ENCODE data around the gene MAP3K13. TPM values are rescaled to one million over a fixed set of nuclear protein-coding genes. Genes with fewer than 3 reads are reported as not detected.

Gene MAP3K13
- total and polyA plus RNA-seq, 2 of the 13 experiments (the other 11 are each of a cell fraction or from before 2014, with no cell fraction given), result 24.2 to 26.5 TPM

DNA sequence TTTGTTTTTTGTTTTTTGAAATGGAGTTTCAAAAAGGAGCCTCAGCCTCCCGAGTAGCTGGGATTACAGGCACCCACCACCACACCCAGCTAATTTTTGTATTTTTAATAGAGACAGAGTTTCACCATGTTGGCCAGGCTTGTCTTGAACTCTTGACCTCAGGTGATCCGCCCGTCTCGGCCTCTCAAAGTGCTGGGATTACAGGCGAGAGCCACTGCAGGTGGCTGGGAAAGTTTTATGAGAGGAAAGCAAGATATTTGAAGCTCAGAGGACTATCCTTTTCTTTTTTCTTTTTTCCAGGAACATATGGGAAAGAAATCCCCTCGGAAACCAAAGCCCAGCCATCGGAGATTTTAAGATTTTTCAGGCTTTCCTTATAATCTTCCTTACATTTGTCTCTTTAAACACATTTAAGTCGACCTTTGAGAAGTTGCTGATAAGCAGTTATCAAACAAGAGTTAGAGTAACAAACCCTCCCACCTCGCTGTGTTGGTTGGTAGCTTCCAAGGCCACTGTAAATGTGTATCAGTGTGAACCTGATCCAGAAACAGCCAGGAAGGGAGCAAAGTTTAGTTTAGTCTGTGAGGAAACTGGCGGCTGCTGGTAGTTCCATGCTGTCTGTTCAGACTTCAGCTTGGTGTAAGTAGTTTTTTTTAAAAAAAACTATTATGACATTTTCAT lies 34.5 kb upstream of the MAP3K13 start (continued):
- TF ChIP-seq, protein P1, sequence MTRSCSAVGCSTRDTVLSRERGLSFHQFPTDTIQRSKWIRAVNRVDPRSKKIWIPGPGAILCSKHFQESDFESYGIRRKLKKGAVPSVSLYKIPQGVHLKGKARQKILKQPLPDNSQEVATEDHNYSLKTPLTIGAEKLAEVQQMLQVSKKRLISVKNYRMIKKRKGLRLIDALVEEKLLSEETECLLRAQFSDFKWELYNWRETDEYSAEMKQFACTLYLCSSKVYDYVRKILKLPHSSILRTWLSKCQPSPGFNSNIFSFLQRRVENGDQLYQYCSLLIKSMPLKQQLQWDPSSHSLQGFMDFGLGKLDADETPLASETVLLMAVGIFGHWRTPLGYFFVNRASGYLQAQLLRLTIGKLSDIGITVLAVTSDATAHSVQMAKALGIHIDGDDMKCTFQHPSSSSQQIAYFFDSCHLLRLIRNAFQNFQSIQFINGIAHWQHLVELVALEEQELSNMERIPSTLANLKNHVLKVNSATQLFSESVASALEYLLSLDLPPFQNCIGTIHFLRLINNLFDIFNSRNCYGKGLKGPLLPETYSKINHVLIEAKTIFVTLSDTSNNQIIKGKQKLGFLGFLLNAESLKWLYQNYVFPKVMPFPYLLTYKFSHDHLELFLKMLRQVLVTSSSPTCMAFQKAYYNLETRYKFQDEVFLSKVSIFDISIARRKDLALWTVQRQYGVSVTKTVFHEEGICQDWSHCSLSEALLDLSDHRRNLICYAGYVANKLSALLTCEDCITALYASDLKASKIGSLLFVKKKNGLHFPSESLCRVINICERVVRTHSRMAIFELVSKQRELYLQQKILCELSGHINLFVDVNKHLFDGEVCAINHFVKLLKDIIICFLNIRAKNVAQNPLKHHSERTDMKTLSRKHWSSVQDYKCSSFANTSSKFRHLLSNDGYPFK (CRISPR knock-in tag; IDR thresholded peaks at IDR 0.05; ENCODE audit: borderline replicate concordance), result no peak
- TF ChIP-seq, protein P2, sequence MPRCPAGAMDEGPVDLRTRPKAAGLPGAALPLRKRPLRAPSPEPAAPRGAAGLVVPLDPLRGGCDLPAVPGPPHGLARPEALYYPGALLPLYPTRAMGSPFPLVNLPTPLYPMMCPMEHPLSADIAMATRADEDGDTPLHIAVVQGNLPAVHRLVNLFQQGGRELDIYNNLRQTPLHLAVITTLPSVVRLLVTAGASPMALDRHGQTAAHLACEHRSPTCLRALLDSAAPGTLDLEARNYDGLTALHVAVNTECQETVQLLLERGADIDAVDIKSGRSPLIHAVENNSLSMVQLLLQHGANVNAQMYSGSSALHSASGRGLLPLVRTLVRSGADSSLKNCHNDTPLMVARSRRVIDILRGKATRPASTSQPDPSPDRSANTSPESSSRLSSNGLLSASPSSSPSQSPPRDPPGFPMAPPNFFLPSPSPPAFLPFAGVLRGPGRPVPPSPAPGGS (CRISPR knock-in tag; IDR thresholded peaks at IDR 0.05), result no peak
- peak; percentile 69; the same call in 1 of the 2 replicates for TF ChIP-seq NKX3-1 (CRISPR knock-in tag; IDR thresholded peaks at IDR 0.05)
- TF ChIP-seq SPEN (CRISPR knock-in tag; IDR thresholded peaks at IDR 0.05; ENCODE audit: low read depth), result peak; percentile 65
- TF ChIP-seq, protein P3, sequence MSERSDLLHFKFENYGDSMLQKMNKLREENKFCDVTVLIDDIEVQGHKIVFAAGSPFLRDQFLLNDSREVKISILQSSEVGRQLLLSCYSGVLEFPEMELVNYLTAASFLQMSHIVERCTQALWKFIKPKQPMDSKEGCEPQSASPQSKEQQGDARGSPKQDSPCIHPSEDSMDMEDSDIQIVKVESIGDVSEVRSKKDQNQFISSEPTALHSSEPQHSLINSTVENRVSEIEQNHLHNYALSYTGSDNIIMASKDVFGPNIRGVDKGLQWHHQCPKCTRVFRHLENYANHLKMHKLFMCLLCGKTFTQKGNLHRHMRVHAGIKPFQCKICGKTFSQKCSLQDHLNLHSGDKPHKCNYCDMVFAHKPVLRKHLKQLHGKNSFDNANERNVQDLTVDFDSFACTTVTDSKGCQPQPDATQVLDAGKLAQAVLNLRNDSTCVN (CRISPR knock-in tag; IDR thresholded peaks at IDR 0.05; ENCODE audit: borderline replicate concordance), result peak; percentile 86; the same call in 1 of the 2 replicates
- TF ChIP-seq, protein P4, sequence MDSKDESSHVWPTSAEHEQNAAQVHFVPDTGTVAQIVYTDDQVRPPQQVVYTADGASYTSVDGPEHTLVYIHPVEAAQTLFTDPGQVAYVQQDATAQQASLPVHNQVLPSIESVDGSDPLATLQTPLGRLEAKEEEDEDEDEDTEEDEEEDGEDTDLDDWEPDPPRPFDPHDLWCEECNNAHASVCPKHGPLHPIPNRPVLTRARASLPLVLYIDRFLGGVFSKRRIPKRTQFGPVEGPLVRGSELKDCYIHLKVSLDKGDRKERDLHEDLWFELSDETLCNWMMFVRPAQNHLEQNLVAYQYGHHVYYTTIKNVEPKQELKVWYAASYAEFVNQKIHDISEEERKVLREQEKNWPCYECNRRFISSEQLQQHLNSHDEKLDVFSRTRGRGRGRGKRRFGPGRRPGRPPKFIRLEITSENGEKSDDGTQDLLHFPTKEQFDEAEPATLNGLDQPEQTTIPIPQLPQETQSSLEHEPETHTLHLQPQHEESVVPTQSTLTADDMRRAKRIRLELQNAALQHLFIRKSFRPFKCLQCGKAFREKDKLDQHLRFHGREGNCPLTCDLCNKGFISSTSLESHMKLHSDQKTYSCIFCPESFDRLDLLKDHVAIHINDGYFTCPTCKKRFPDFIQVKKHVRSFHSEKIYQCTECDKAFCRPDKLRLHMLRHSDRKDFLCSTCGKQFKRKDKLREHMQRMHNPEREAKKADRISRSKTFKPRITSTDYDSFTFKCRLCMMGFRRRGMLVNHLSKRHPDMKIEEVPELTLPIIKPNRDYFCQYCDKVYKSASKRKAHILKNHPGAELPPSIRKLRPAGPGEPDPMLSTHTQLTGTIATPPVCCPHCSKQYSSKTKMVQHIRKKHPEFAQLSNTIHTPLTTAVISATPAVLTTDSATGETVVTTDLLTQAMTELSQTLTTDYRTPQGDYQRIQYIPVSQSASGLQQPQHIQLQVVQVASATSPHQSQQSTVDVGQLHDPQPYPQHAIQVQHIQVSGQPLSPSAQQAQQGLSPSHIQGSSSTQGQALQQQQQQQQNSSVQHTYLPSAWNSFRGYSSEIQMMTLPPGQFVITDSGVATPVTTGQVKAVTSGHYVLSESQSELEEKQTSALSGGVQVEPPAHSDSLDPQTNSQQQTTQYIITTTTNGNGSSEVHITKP (CRISPR knock-in tag; IDR thresholded peaks at IDR 0.05; ENCODE audit: low read depth), result peak; percentile 99
- no peak for TF ChIP-seq FOXM1 (CRISPR knock-in tag; IDR thresholded peaks at IDR 0.05)
- TF ChIP-seq, protein P5, sequence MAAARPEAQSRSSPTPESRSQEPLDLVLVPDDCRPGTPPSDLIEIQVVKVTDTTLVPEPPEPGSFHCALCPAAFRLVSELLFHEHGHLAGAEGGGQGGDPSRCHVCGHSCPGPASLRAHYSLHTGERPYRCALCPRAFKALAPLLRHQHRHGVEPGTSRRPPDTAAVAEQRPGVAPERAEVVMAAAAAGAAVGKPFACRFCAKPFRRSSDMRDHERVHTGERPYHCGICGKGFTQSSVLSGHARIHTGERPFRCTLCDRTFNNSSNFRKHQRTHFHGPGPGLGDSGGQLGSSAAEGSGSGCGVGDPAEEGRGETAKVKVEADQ (CRISPR knock-in tag; IDR thresholded peaks at IDR 0.05; ENCODE audit: borderline replicate concordance), result no peak
- TF ChIP-seq ZNF496 (CRISPR knock-in tag; IDR thresholded peaks at IDR 0.05; ENCODE audit: insufficient replicate concordance), result no peak
- TF ChIP-seq GFI1 (CRISPR knock-in tag; IDR thresholded peaks at IDR 0.05; ENCODE audit: borderline replicate concordance), result peak; percentile 20; the same call in 1 of the 2 replicates
- TF ChIP-seq, protein P6, sequence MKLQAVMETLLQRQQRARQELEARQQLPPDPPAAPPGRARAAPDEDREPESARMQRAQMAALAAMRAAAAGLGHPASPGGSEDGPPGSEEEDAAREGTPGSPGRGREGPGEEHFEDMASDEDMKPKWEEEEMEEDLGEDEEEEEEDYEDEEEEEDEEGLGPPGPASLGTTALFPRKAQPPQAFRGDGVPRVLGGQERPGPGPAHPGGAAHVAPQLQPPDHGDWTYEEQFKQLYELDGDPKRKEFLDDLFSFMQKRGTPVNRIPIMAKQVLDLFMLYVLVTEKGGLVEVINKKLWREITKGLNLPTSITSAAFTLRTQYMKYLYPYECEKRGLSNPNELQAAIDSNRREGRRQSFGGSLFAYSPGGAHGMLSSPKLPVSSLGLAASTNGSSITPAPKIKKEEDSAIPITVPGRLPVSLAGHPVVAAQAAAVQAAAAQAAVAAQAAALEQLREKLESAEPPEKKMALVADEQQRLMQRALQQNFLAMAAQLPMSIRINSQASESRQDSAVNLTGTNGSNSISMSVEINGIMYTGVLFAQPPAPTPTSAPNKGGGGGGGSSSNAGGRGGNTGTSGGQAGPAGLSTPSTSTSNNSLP (IDR thresholded peaks at IDR 0.05; ENCODE audit: low read depth, low read length), result peak; percentile 72
- no peak for TF ChIP-seq MED8 (CRISPR knock-in tag; IDR thresholded peaks at IDR 0.05; ENCODE audit: insufficient replicate concordance)
- peak; percentile 81 for TF ChIP-seq ZNF460 (CRISPR knock-in tag; IDR thresholded peaks at IDR 0.05; ENCODE audit: borderline replicate concordance)
- TF ChIP-seq SP1 (IDR thresholded peaks at IDR 0.05), result no peak
- no peak for TF ChIP-seq SP1 (CRISPR knock-in tag; IDR thresholded peaks at IDR 0.05)
- TF ChIP-seq ASH2L (IDR thresholded peaks at IDR 0.05; ENCODE audit: insufficient read length, low read depth, low read length), result peak; percentile 5

All from HepG2 (cell line).